ENCODE measurements around the gene FAM171A1.

FAM171A1 gene

GRCh38 chr10:15381420-15381819 is 10.3 kb upstream of the FAM171A1 start:
- Histone ChIP-seq H3K27ac (ENCODE audit: low read length) (no peak overlapping the region), H3K4me3 (ENCODE audit: low read length) (no peak overlapping the region), H3K9me3 (ENCODE audit: insufficient read depth, low read length) (no peaks in the 10 kb centered on the region), H4K20me1 (ENCODE audit: insufficient read depth, low read length) (no peaks in the 10 kb centered on the region), H3K9ac (ENCODE audit: low read length) (no peak overlapping the region), H3K4me1 (ENCODE audit: low read length) (no peaks in the 10 kb centered on the region), H3K79me2 (ENCODE audit: low read length) (no peaks in the 10 kb centered on the region), H3K4me2 (ENCODE audit: low read length) (no peak overlapping the region), H2AFZ (ENCODE audit: low read depth, low read length) (no peak overlapping the region), H3K36me3 (replicated peaks; ENCODE audit: low read depth, low read length) (no peaks in the 10 kb centered on the region), H3K27me3 (ENCODE audit: low read depth, low read length) (no peaks in the 10 kb centered on the region)
- TF ChIP-seq EZH2phosphoT487 (IDR thresholded peaks at IDR 0.05; ENCODE audit: low read depth) = no peak
- no peak for TF ChIP-seq CTCF (IDR thresholded peaks at IDR 0.05; ENCODE audit: low read depth, low read length)

- Histone ChIP-seq H3K9ac (ENCODE audit: low read length) (no peak overlapping the region), H3K27ac (ENCODE audit: low read length) (no peak overlapping the region), H3K27me3 (ENCODE audit: low read depth, low read length) (no peaks in the 10 kb centered on the region), H3K36me3 (replicated peaks; ENCODE audit: low read depth, low read length) (no peaks in the 10 kb centered on the region), H3K79me2 (ENCODE audit: low read length) (no peaks in the 10 kb centered on the region), H3K4me2 (ENCODE audit: low read length) (no peak overlapping the region), H3K4me1 (ENCODE audit: low read length) (no peaks in the 10 kb centered on the region), H3K9me3 (ENCODE audit: insufficient read depth, low read length) (no peaks in the 10 kb centered on the region), H2AFZ (ENCODE audit: low read depth, low read length) (no peak overlapping the region), H3K4me3 (ENCODE audit: low read length) (no peak overlapping the region), H4K20me1 (ENCODE audit: insufficient read depth, low read length) (no peaks in the 10 kb centered on the region)
- no peak for TF ChIP-seq EZH2phosphoT487 (IDR thresholded peaks at IDR 0.05; ENCODE audit: low read depth)
- TF ChIP-seq CTCF (IDR thresholded peaks at IDR 0.05; ENCODE audit: low read depth, low read length) = no peak
Observed at GRCh38 chr10:15379078-15379477, 8.0 kb upstream of the FAM171A1 start.

DNA sequence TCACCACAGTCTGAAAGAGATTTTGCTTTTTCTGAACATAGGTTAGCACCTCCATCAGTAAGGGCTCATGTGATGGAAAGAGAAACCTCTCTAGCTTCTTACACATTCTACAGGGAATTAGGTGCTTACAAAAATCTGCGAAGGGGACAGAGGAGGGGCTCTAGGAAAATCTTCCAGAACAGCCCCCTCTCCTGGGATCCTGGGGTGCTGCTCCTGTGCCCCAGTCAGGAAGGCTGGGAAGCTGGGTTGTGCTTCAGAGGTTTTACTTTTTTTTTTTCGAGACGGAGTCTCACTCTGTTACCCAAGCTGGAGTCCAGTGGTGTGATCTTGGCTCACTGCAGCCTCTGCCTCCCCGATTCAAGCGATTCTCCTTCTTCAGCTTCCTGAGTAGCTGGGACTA is 7.5 kb upstream of the FAM171A1 start:
- H2AFZ ChIP-seq (ENCODE audit: low read depth, low read length) = no peak overlapping the region
- H3K4me3 ChIP-seq (ENCODE audit: low read length) = no peak overlapping the region
- no peaks in the 10 kb centered on the region for H3K9me3 ChIP-seq (ENCODE audit: insufficient read depth, low read length)
- no peaks in the 10 kb centered on the region for H3K4me1 ChIP-seq (ENCODE audit: low read length)
- H3K4me2 ChIP-seq (ENCODE audit: low read length) = no peak overlapping the region
- H4K20me1 ChIP-seq (ENCODE audit: insufficient read depth, low read length) = no peaks in the 10 kb centered on the region
- no peak overlapping the region for H3K27ac ChIP-seq (ENCODE audit: low read length)
- TF ChIP-seq CTCF (IDR thresholded peaks at IDR 0.05; ENCODE audit: low read depth, low read length) = no peak
- no peak overlapping the region for H3K9ac ChIP-seq (ENCODE audit: low read length)
- no peaks in the 10 kb centered on the region for H3K79me2 ChIP-seq (ENCODE audit: low read length)
- no peaks in the 10 kb centered on the region for H3K36me3 ChIP-seq (replicated peaks; ENCODE audit: low read depth, low read length)
- H3K27me3 ChIP-seq (ENCODE audit: low read depth, low read length) = no peaks in the 10 kb centered on the region

DNA sequence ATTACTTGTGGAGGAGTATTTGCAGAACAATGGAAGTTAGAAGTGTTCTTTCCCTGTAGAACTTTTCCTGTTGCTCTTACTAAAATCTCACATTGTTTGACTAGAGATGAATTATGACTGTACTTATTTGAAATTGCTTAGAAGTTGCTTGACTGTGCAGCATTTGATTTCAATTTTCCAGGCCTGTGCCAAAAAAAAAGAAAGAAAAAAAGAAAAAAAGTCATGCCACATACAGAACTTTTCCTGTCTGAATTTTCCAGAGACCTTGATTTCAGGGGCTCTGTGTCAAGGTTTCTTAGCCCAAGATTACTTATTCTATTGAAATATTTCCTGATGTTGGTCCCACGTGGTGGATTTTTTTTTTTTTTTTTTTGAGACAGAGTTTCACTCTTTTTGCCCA is 3.5 kb upstream of the FAM171A1 start:
- Histone ChIP-seq H3K36me3 (replicated peaks; ENCODE audit: low read depth, low read length) (no peaks in the 10 kb centered on the region), H3K27me3 (ENCODE audit: low read depth, low read length) (no peaks in the 10 kb centered on the region), H3K9me3 (ENCODE audit: insufficient read depth, low read length) (no peaks in the 10 kb centered on the region), H4K20me1 (ENCODE audit: insufficient read depth, low read length) (no peaks in the 10 kb centered on the region), H3K9ac (ENCODE audit: low read length) (no peak overlapping the region), H3K79me2 (ENCODE audit: low read length) (no peaks in the 10 kb centered on the region), H3K27ac (ENCODE audit: low read length) (no peak overlapping the region), H3K4me1 (ENCODE audit: low read length) (no peaks in the 10 kb centered on the region), H3K4me2 (ENCODE audit: low read length) (no peak overlapping the region), H3K4me3 (ENCODE audit: low read length) (no peak overlapping the region), H2AFZ (ENCODE audit: low read depth, low read length) (no peak overlapping the region)
- TF ChIP-seq EZH2phosphoT487 (IDR thresholded peaks at IDR 0.05; ENCODE audit: low read depth) (no peak), CTCF (IDR thresholded peaks at IDR 0.05; ENCODE audit: low read depth, low read length) (no peak)

Data from OCI-LY3 (cell line).